ENCODE data around the gene MRPL48. TPM values are rescaled to one million over a fixed set of nuclear protein-coding genes. Genes with fewer than 3 reads are reported as not detected.

Gene MRPL48
- polyA plus RNA-seq, 1 of the 3 experiments (the other 2 are of a cell fraction) = 29.2 TPM

GRCh38 chr11:73856031-73856567, 68.4 kb downstream of the MRPL48 start:
- WGBS (ENCODE audit: low lambda C conversion rate) = 93% methylated on average over 1 of the region's 1 CpG

More at GRCh38 chr11:73856031-73856567, 68.4 kb downstream of the MRPL48 start:
- POLR2A ChIA-PET = interaction anchor here (0.6 to 1.5 kb wide), 4 partner anchors 9 to 13 kb away, joined by 3 to 7 read pairs (median 5); no protein-coding TSS in a partner anchor
- H3K9me2 ChIP-seq = no peaks in the 10 kb centered on the region
- H3K4me2 ChIP-seq = no peak overlapping the region
- no peaks in the 10 kb centered on the region for H3F3A ChIP-seq (replicated peaks; ENCODE audit: insufficient read depth)
- H3K27me3 ChIP-seq (ENCODE audit: insufficient read depth) = no peaks in the 10 kb centered on the region
- TF ChIP-seq EZH2phosphoT487 (IDR thresholded peaks at IDR 0.05; ENCODE audit: borderline replicate concordance, low read depth) (no peak), RFX5 (IDR thresholded peaks at IDR 0.05; ENCODE audit: low read length) (no peak), POLR2AphosphoS5 (IDR thresholded peaks at IDR 0.05; ENCODE audit: low read depth, low read length) (no peak), ELF1 (IDR thresholded peaks at IDR 0.05) (no peak), YY1 (IDR thresholded peaks at IDR 0.05; ENCODE audit: low read depth) (no peak), GABPA (IDR thresholded peaks at IDR 0.05; ENCODE audit: low read depth) (no peak), MXI1 (IDR thresholded peaks at IDR 0.05; ENCODE audit: low read depth, low read length) (no peak), REST (IDR thresholded peaks at IDR 0.05; ENCODE audit: low read depth, low read length) (no peak), USF1 (IDR thresholded peaks at IDR 0.05; ENCODE audit: borderline replicate concordance, low read depth) (no peak), RXRA (IDR thresholded peaks at IDR 0.05; ENCODE audit: borderline replicate concordance, low read depth) (no peak), GATA2 (CRISPR knock-in tag; IDR thresholded peaks at IDR 0.05) (no peak), CTCF (IDR thresholded peaks at IDR 0.05) (no peak), MEF2A (IDR thresholded peaks at IDR 0.05; ENCODE audit: borderline replicate concordance, low read depth) (no peak), MAX (IDR thresholded peaks at IDR 0.05; ENCODE audit: low read depth) (no peak), SIN3A (IDR thresholded peaks at IDR 0.05; ENCODE audit: borderline replicate concordance, low read depth, low read length) (no peak), FOXM1 (IDR thresholded peaks at IDR 0.05; ENCODE audit: low read depth) (no peak), FOSL2 (IDR thresholded peaks at IDR 0.05; ENCODE audit: borderline replicate concordance, low read depth) (no peak), RCOR1 (IDR thresholded peaks at IDR 0.05; ENCODE audit: low read length) (no peak), USF2 (IDR thresholded peaks at IDR 0.05; ENCODE audit: borderline replicate concordance, low read depth, low read length) (no peak), TAF1 (IDR thresholded peaks at IDR 0.05; ENCODE audit: borderline replicate concordance, low read depth, low read length) (no peak)
- no peaks in the 10 kb centered on the region for H3K9me3 ChIP-seq
- H3K4me1 ChIP-seq (ENCODE audit: control insufficient read depth in 1 of 2, insufficient read depth in 2 of 2, low read depth in 1 of 2, low read length in 1 of 2) = peaks cover 0 to 2% of the 10 kb centered on the region in 2 experiments; a peak in 2 of 4 replicates
- no peak overlapping the region for H2AFZ ChIP-seq (ENCODE audit: low read depth)
- H3K4me3 ChIP-seq (ENCODE audit: low read depth in 2 of 2, low read length in 1 of 2) = no peak overlapping the region
- peaks cover 0 to 2% of the 10 kb centered on the region in 2 experiments for H3K36me3 ChIP-seq (replicated peaks in 1 of 2; ENCODE audit: control insufficient read depth in 1 of 2, insufficient read depth in 2 of 2, low read length in 1 of 2)
- H4K20me1 ChIP-seq (ENCODE audit: insufficient read depth) = no peaks in the 10 kb centered on the region
- no peak overlapping the region for H3K9ac ChIP-seq
- DNase-seq = peak; percentile 17
- no peaks in the 10 kb centered on the region for H3K79me2 ChIP-seq (ENCODE audit: insufficient read depth)
- H3K27ac ChIP-seq (ENCODE audit: low read depth in 2 of 2, low read length in 1 of 2) = no peak overlapping the region
- CTCF ChIA-PET = interaction anchor here (2.1 kb wide), 1 partner anchor 10 kb away, joined by 11 read pairs; no protein-coding TSS in a partner anchor
